GM10266 (cell line): ENCODE data around the gene LARGE1.

Experiments used
- DNase-seq: peaks from one replicate; pipeline ENCODE4 v3.0.0; 2012; ENCODE audit errors: extremely low spot score
- CTCF ChIP-seq: IDR thresholded peaks from 2 replicates; pipeline ENCODE4 v1.5.1; 2012; ENCODE audit warnings: mild to moderate bottlenecking, low read depth; ENCODE audit not compliant: control insufficient read depth, insufficient read depth; ENCODE audit errors: missing control alignments

LARGE1 gene

GRCh38 chr22:33842006-33842354 lies 78.3 kb downstream of the LARGE1 start:
- TF ChIP-seq CTCF: no peak
- no peak for DNase-seq

GRCh38 chr22:33841281-33842005 lies 78.8 kb downstream of the LARGE1 start:
- no peak for TF ChIP-seq CTCF
- no peak for DNase-seq

- DNase-seq: no peak
- TF ChIP-seq CTCF: no peak
Measured at GRCh38 chr22:33838644-33839043, 81.6 kb downstream of the LARGE1 start.

GRCh38 chr22:33837826-33838225 lies 82.5 kb downstream of the LARGE1 start:
- no peak for DNase-seq
- TF ChIP-seq CTCF: no peak

GRCh38 chr22:33835265-33835664 lies 85.0 kb downstream of the LARGE1 start:
- DNase-seq: no peak
- no peak for TF ChIP-seq CTCF

GRCh38 chr22:33832558-33833151 lies 87.6 kb downstream of the LARGE1 start:
- no peak for TF ChIP-seq CTCF
- no peak for DNase-seq

- no peak for DNase-seq
- TF ChIP-seq CTCF: no peak
Measured at GRCh38 chr22:33831651-33832050, 88.6 kb downstream of the LARGE1 start.
